ENCODE data around the gene ADA. TPM values are rescaled to one million over a fixed set of nuclear protein-coding genes. Genes with fewer than 3 reads are reported as not detected.

Gene ADA
- total RNA-seq, 1 donor from 2014 or later = 177 TPM

- Mint-ChIP-seq H3K36me3 (ENCODE audit: unreplicated experiment) (no peaks in the 10 kb centered on the region), H3K27ac (ENCODE audit: unreplicated experiment) (peak overlapping the region; percentile 81), H3K4me1 (ENCODE audit: unreplicated experiment) (peaks cover 45% of the 10 kb centered on the region), H3K27me3 (ENCODE audit: unreplicated experiment) (no peaks in the 10 kb centered on the region), H3K9me3 (ENCODE audit: unreplicated experiment) (no peaks in the 10 kb centered on the region), H3K4me3 (ENCODE audit: unreplicated experiment) (no peak overlapping the region)
- DNase-seq (ENCODE audit: extremely low spot score, unreplicated experiment) = no peak
- no peak for TF ChIP-seq CTCF (IDR thresholded peaks at IDR 0.05)
Measured at GRCh38 chr20:44600301-44600700, 51.2 kb downstream of the ADA start.

GRCh38 chr20:44599715-44600114, 51.8 kb downstream of the ADA start:
- no peaks in the 10 kb centered on the region for H3K27me3 Mint-ChIP-seq (ENCODE audit: unreplicated experiment)
- no peak overlapping the region for H3K4me3 Mint-ChIP-seq (ENCODE audit: unreplicated experiment)
- H3K9me3 Mint-ChIP-seq (ENCODE audit: unreplicated experiment) = no peaks in the 10 kb centered on the region
- no peak for DNase-seq (ENCODE audit: extremely low spot score, unreplicated experiment)
- peaks cover 48% of the 10 kb centered on the region for H3K4me1 Mint-ChIP-seq (ENCODE audit: unreplicated experiment)
- no peaks in the 10 kb centered on the region for H3K36me3 Mint-ChIP-seq (ENCODE audit: unreplicated experiment)
- no peak overlapping the region for H3K27ac Mint-ChIP-seq (ENCODE audit: unreplicated experiment)
- no peak for TF ChIP-seq CTCF (IDR thresholded peaks at IDR 0.05)

GRCh38 chr20:44598423-44599305, 52.8 kb downstream of the ADA start:
- DNase-seq (ENCODE audit: extremely low spot score, unreplicated experiment) = no peak

GRCh38 chr20:44597930-44598329, 53.6 kb downstream of the ADA start:
- no peak for TF ChIP-seq CTCF (IDR thresholded peaks at IDR 0.05)
- Mint-ChIP-seq H3K27ac (ENCODE audit: unreplicated experiment) (peak overlapping the region; percentile 52), H3K4me1 (ENCODE audit: unreplicated experiment) (peaks cover 53% of the 10 kb centered on the region), H3K4me3 (ENCODE audit: unreplicated experiment) (no peak overlapping the region), H3K9me3 (ENCODE audit: unreplicated experiment) (no peaks in the 10 kb centered on the region), H3K27me3 (ENCODE audit: unreplicated experiment) (no peaks in the 10 kb centered on the region), H3K36me3 (ENCODE audit: unreplicated experiment) (no peaks in the 10 kb centered on the region)
- no peak for DNase-seq (ENCODE audit: extremely low spot score, unreplicated experiment)

More at GRCh38 chr20:44598423-44599305, 52.8 kb downstream of the ADA start:
- no peaks in the 10 kb centered on the region for H3K27me3 Mint-ChIP-seq (ENCODE audit: unreplicated experiment)
- H3K4me1 Mint-ChIP-seq (ENCODE audit: unreplicated experiment) = peaks cover 50% of the 10 kb centered on the region
- TF ChIP-seq CTCF (IDR thresholded peaks at IDR 0.05) = peak; percentile 18
- H3K4me3 Mint-ChIP-seq (ENCODE audit: unreplicated experiment) = no peak overlapping the region
- H3K36me3 Mint-ChIP-seq (ENCODE audit: unreplicated experiment) = no peaks in the 10 kb centered on the region
- no peaks in the 10 kb centered on the region for H3K9me3 Mint-ChIP-seq (ENCODE audit: unreplicated experiment)
- peak overlapping the region; percentile 48 for H3K27ac Mint-ChIP-seq (ENCODE audit: unreplicated experiment)

GRCh38 chr20:44597516-44597915, 54.0 kb downstream of the ADA start:
- TF ChIP-seq CTCF (IDR thresholded peaks at IDR 0.05) = no peak
- H3K27ac Mint-ChIP-seq (ENCODE audit: unreplicated experiment) = no peak overlapping the region

More at GRCh38 chr20:44597516-44597915, 54.0 kb downstream of the ADA start:
- H3K9me3 Mint-ChIP-seq (ENCODE audit: unreplicated experiment) = no peaks in the 10 kb centered on the region
- H3K27me3 Mint-ChIP-seq (ENCODE audit: unreplicated experiment) = no peaks in the 10 kb centered on the region
- no peak overlapping the region for H3K4me3 Mint-ChIP-seq (ENCODE audit: unreplicated experiment)
- no peak for DNase-seq (ENCODE audit: extremely low spot score, unreplicated experiment)
- no peaks in the 10 kb centered on the region for H3K36me3 Mint-ChIP-seq (ENCODE audit: unreplicated experiment)
- H3K4me1 Mint-ChIP-seq (ENCODE audit: unreplicated experiment) = peaks cover 53% of the 10 kb centered on the region
